Brain pericyte (primary cell): Measurements from ENCODE around the gene C1orf52.

Experiments
- DNase-seq: peaks from one replicate; pipeline ENCODE4 v3.0.0-alpha.2; 2012; ENCODE audit warnings: low read depth, low spot score

The C1orf52 gene

GRCh38 chr1:85230305-85230977 is 29.0 kb downstream of the C1orf52 start:
- DNase-seq: no peak

- no peak for DNase-seq
These were observed 29.8 kb downstream of the C1orf52 start for GRCh38 chr1:85229574-85230097.

- DNase-seq: no peak
These were observed 30.5 kb downstream of the C1orf52 start for GRCh38 chr1:85228972-85229371.

- no peak for DNase-seq
These were observed 33.7 kb downstream of the C1orf52 start for GRCh38 chr1:85225624-85226380.

GRCh38 chr1:85224734-85225623 is 34.5 kb downstream of the C1orf52 start:
- DNase-seq: no peak

GRCh38 chr1:85224295-85224694 is 35.2 kb downstream of the C1orf52 start:
- no peak for DNase-seq

- DNase-seq: no peak
These were observed 36.1 kb downstream of the C1orf52 start for GRCh38 chr1:85223334-85223733.

- no peak for DNase-seq
These were observed 38.7 kb downstream of the C1orf52 start for GRCh38 chr1:85220756-85221201.

GRCh38 chr1:85219853-85220610 is 39.4 kb downstream of the C1orf52 start:
- no peak for DNase-seq

- no peak for DNase-seq
These were observed 42.8 kb downstream of the C1orf52 start for GRCh38 chr1:85216697-85217096.

- no peak for DNase-seq
These were observed 44.8 kb downstream of the C1orf52 start for GRCh38 chr1:85214654-85215053.

- no peak for DNase-seq
These were observed 51.0 kb downstream of the C1orf52 start for GRCh38 chr1:85208488-85208887.

GRCh38 chr1:85203573-85204171 is 55.8 kb downstream of the C1orf52 start:
- DNase-seq: no peak

GRCh38 chr1:85202864-85203255 is 56.6 kb downstream of the C1orf52 start:
- no peak for DNase-seq

GRCh38 chr1:85202092-85202863 is 57.2 kb downstream of the C1orf52 start:
- DNase-seq: no peak

GRCh38 chr1:85201340-85202091 is 57.9 kb downstream of the C1orf52 start:
- DNase-seq: no peak

- no peak for DNase-seq
These were observed 58.8 kb downstream of the C1orf52 start, which contains the start of gene SYDE2 for GRCh38 chr1:85200463-85201339. Gene SYDE2, minus strand, starts transcription at chr1:85201016. Its CDS starts 20 bp downstream, at chr1:85200996.
